ENCODE results near the gene ZNF606. TPM values are rescaled to one million over a fixed set of nuclear protein-coding genes. Genes with fewer than 3 reads are reported as not detected.

ZNF606 gene
- total RNA-seq, 1 donor = 16.3 TPM

DNA sequence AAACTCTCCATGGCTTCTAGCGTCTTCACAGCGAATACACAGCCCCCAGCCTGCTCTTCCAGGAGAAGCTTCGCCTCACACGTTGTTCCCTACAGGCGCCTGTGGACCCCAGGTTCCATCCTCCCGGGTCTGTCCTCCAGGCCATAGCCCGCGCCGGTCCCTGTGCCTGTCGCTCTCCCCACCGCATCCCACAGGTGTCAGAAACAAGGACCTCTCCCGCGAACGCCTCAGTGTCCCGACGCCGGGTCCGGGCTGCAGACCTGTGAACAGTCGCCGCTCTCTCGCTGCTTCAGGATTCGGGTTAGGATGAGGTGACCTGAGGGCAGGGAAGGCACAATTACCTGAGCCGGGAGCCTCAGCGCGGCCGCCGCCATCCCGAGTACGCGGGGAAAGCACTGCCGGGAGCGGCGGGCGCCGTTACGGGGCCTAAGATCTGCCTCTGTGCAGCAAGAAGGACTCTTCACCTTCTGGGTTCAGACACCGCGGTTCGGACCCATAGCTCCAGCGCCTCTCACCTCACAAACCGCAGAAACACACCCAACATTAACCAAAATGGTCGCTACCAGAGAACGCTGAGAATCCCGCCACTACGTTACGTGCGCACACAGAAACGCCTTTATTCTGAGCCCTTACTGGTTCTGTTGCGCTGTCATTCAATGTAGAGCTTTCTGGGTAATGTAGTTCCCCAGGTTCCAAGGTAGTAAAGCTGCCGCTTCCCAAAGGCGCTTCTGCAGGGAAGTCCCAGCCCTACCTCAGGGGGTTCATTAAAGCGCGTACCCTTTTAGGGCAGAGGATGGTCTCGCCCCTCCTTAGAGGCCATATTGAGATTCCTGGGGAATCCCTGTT, 67.6 kb downstream of the ZNF606 start, which contains the start of gene ZNF418:
Gene ZNF418 (minus strand): TSS at position 583 of the 846 bp plus-strand sequence. CDS start 1,580 bp downstream, outside the sequence.
- Histone ChIP-seq H3K27me3 (ENCODE audit: insufficient read depth, low read length) (no peaks in the 10 kb centered on the region), H3K27ac (ENCODE audit: low read depth, low read length) (peak within 1 kb of the TSS; percentile 28), H3K36me3 (ENCODE audit: insufficient read depth, low read length) (no peaks in the 10 kb centered on the region), H2AFZ (ENCODE audit: low read length) (peak within 1 kb of the TSS; percentile 94), H3K4me1 (ENCODE audit: insufficient read depth, low read length) (peaks cover 3% of the 10 kb centered on the region), H3K9me3 (ENCODE audit: low read depth, low read length) (no peaks in the 10 kb centered on the region), H3K79me2 (ENCODE audit: insufficient read depth, low read length) (peaks cover 8% of the 10 kb centered on the region), H3K4me3 (ENCODE audit: insufficient read depth, low read length) (peak within 1 kb of the TSS; percentile 86), H3K4me2 (ENCODE audit: insufficient read depth, low read length) (peak within 1 kb of the TSS; percentile 70), H4K20me1 (ENCODE audit: insufficient read depth, low read length) (no peaks in the 10 kb centered on the region)
- DNase-seq (ENCODE audit: insufficient read length, low spot score, missing footprints) = peak; percentile 95
- TF ChIP-seq, protein P1, sequence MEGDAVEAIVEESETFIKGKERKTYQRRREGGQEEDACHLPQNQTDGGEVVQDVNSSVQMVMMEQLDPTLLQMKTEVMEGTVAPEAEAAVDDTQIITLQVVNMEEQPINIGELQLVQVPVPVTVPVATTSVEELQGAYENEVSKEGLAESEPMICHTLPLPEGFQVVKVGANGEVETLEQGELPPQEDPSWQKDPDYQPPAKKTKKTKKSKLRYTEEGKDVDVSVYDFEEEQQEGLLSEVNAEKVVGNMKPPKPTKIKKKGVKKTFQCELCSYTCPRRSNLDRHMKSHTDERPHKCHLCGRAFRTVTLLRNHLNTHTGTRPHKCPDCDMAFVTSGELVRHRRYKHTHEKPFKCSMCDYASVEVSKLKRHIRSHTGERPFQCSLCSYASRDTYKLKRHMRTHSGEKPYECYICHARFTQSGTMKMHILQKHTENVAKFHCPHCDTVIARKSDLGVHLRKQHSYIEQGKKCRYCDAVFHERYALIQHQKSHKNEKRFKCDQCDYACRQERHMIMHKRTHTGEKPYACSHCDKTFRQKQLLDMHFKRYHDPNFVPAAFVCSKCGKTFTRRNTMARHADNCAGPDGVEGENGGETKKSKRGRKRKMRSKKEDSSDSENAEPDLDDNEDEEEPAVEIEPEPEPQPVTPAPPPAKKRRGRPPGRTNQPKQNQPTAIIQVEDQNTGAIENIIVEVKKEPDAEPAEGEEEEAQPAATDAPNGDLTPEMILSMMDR (IDR thresholded peaks at IDR 0.05; ENCODE audit: extremely low read depth, low read depth, low read length) = no peak

- Histone ChIP-seq H3K4me1 (ENCODE audit: insufficient read depth, low read length) (no peaks in the 10 kb centered on the region), H3K4me3 (ENCODE audit: insufficient read depth, low read length) (no peak overlapping the region), H3K9me3 (ENCODE audit: low read depth, low read length) (peaks cover 34% of the 10 kb centered on the region), H3K79me2 (ENCODE audit: insufficient read depth, low read length) (peaks cover 7% of the 10 kb centered on the region), H3K27me3 (ENCODE audit: insufficient read depth, low read length) (no peaks in the 10 kb centered on the region), H3K4me2 (ENCODE audit: insufficient read depth, low read length) (no peak overlapping the region), H3K27ac (ENCODE audit: low read depth, low read length) (no peak overlapping the region), H3K36me3 (ENCODE audit: insufficient read depth, low read length) (peaks cover 30% of the 10 kb centered on the region), H4K20me1 (ENCODE audit: insufficient read depth, low read length) (no peaks in the 10 kb centered on the region), H2AFZ (ENCODE audit: low read length) (no peak overlapping the region)
- TF ChIP-seq, protein P1 (IDR thresholded peaks at IDR 0.05; ENCODE audit: extremely low read depth, low read depth, low read length) = no peak
- DNase-seq (ENCODE audit: insufficient read length, low spot score, missing footprints) = no peak
Measured at GRCh38 chr19:57927587-57927986, 75.0 kb downstream of the ZNF606 start.

Other genes starting within 250 kb of the ZNF606 start
- gene ZNF586, start 233.1 kb downstream of the ZNF606 start, total RNA-seq = 19.5 and 21.5 TPM in 2 replicates
- gene ZNF552, start 187.9 kb downstream of the ZNF606 start, total RNA-seq = 5.8 and 5.9 TPM in 2 replicates
- 21.2 and 24.2 TPM in 2 replicates for gene ZNF587B, start 172.5 kb downstream of the ZNF606 start, total RNA-seq
- 21.8 and 26.4 TPM in 2 replicates for gene ZNF587, start 153.0 kb downstream of the ZNF606 start, total RNA-seq
- 12.7 and 15.9 TPM in 2 replicates for gene ZNF814, start 113.8 kb downstream of the ZNF606 start, total RNA-seq
- gene ZNF417, start 86.2 kb downstream of the ZNF606 start, total RNA-seq = 20.6 TPM in 2 replicates
- 4.7 and 5.1 TPM in 2 replicates for gene ZNF418, start 67.4 kb downstream of the ZNF606 start, total RNA-seq
- 5.8 and 5.9 TPM in 2 replicates for gene ZNF256, start 55.1 kb downstream of the ZNF606 start, total RNA-seq
- 0.36 TPM in 1 of 2 replicates, not detected in the other for gene C19orf18, start 28.3 kb downstream of the ZNF606 start, total RNA-seq
- 0.36 TPM in 1 of 2 replicates, not detected in the other for gene ZSCAN1, start 31.2 kb upstream of the ZNF606 start, total RNA-seq
- 6.5 and 8.3 TPM in 2 replicates for gene ZNF135, start 56.5 kb upstream of the ZNF606 start, total RNA-seq
- 49.8 and 60.4 TPM in 2 replicates for gene ZSCAN18, start 95.4 kb upstream of the ZNF606 start, total RNA-seq
- gene ZNF329, start 148.0 kb upstream of the ZNF606 start, total RNA-seq = 11.9 and 12.7 TPM in 2 replicates
- gene ZNF274, start 180.2 kb upstream of the ZNF606 start, total RNA-seq = 10.9 and 11.2 TPM in 2 replicates
- gene ZNF544, start 226.1 kb upstream of the ZNF606 start, total RNA-seq = 22.1 and 32.9 TPM in 2 replicates

Measured in osteoblast (primary cell).